LNCaP clone FGC (cell line): ENCODE measurements around the gene NT5E.

Experiments
- DNase-seq: peaks from one replicate; pipeline ENCODE4 v3.0.0-alpha.2; 2011; ENCODE audit warnings: low read depth
- H3K4me3 ChIP-seq: 2 replicates; pipeline ENCODE4 v1.5.1; 2011; ENCODE audit warnings: mild to moderate bottlenecking, low read depth, low read length, control low read depth
- CTCF ChIP-seq: IDR thresholded peaks from 2 replicates; pipeline ENCODE4 v1.5.1; 2012; ENCODE audit warnings: mild to moderate bottlenecking; ENCODE audit not compliant: control insufficient read depth, insufficient read depth; ENCODE audit errors: extremely low read depth

Gene NT5E

DNA sequence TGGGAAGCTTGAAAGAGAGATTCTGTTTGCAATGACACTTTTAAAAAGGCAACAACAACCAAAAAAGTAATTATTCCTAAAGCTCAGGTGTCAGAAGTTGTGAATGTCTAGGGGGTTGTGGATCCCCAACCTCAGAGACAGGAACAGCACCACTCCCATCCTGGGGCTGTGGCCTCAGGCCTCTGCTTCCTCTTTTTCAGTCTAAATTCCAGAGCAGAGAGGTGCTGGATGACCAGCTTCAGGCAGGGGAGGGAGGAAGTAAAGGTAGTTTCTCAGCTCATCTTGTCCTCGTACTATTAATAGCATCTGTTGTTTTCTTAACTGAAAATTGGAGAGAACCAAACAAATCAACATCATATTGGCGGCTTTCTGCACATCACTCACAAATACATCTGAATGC is 8.3 kb downstream of the NT5E start:
- H3K4me3 ChIP-seq, result no peak overlapping the region

GRCh38 chr6:85458782-85459181 is 8.9 kb downstream of the NT5E start:
- H3K4me3 ChIP-seq, result no peak overlapping the region
- no peak for TF ChIP-seq CTCF
- DNase-seq, result no peak

More for the DNA sequence above, 8.3 kb downstream of the NT5E start:
- no peak for TF ChIP-seq CTCF
- no peak for DNase-seq

DNA sequence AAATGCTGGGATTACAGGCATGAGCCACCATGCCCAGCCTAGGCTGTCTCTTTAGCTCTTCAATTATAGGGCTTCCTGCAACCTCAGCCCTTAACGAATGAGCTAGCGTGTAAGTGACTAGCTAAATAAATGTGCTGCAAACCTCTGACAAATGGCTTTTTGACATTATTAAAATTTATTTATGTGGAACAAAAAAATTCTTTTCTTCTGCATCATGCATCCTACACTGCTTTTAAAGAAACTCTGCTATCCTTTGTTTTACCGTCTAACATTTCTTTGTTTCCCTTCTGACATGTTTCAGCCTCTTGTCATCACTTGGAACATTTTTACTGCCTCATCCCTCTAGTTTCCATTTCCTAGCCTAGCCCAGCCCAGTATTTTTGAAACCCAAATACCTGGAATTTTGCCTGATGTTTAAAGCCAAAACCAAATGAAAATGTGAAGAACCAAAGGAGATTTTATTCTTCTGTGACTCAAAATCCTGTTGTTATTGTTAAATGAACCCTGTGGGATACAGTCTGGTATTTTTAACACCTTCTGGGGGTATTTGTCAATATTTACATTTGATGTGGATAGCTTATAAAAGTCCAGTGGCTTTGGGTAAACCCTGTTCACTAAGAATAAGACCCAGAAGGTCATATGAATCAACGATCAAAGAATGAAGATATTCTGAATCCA is 9.5 kb downstream of the NT5E start:
- no peak for DNase-seq
- H3K4me3 ChIP-seq, result no peak overlapping the region
- no peak for TF ChIP-seq CTCF

DNA sequence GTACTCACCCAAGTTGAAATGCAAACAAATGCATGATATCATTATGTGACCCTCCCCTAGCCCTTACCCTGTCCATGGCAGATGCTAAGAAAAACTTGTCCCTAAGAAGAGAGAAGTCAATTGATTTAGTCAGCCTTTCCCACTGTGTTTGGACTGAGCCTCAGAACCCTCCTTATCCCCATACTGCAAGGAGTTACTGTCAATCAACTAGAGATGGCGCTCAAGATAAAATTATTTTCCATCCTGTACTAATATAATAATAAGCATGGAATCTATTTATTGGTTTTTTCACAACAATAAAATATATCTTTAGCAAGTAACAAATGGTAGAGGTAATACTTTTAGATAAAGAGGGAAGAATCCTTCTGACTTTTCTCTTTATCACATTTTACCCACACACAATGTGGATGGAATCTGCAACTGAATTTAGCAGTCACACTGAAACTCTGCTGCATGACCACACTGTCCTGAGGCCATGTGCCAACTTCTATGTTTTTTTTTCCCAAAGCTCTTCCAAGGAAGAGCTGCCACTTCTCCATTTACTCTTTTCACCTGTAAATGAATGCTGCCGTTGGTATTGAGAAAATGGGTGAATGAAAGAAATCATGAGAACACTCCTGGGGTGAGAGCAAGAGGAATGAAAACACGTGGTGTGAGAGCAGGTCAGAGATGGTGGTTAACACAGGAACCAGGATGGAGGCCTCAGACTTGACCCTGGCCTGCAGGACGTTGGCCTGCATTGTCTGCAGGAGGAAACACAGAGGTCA is 10.5 kb downstream of the NT5E start:
- TF ChIP-seq CTCF, result no peak
- DNase-seq, result no peak
- no peak overlapping the region for H3K4me3 ChIP-seq

DNA sequence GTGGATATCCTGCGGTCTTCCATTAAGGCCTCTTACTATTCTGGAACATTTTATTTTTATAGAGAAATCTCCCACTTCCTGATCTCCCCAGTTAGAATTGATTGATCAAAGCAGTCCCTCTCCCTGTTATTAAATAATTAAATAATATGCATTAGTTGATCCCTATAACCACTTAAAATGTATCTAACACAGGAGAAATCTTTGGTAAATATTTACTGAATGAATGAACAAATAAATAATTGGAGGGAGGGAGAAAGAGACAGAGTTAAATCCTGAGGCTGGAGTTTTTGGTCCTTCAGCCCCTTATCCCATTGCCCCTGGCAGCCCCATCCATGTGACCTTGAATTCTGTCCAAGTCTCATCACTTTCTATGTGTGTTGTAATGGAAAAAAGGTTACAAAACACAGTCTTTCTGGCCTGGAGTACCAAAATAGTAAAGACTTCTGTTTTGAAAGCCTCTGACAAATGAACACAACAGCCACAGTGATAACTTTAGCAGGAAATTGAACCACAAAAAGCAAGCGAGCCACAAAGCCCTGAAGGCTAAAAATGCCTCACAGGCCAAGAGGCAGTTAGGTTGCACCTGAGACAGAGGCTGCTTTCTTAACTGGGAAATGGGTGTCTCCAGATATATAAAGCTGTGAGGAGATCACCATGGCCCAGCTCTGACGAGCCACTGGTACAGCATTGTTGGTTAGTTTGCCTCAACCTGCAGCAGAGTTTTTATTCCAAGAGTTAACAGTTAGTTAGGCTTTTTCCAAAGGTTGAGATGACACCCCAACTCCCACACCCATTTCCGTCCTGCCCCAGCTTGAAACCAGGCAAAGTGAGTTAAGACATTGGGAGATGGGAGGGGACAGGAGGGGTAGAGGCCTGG is 11.3 kb downstream of the NT5E start:
- no peak for TF ChIP-seq CTCF
- no peak overlapping the region for H3K4me3 ChIP-seq
- no peak for DNase-seq

- H3K4me3 ChIP-seq, result no peak overlapping the region
- TF ChIP-seq CTCF, result no peak
- DNase-seq, result no peak
These were observed 11.9 kb downstream of the NT5E start for GRCh38 chr6:85461798-85462170.
